Measurements from ENCODE around the gene FAM3C.

Gene FAM3C

GRCh38 chr7:121379930-121380329, 16.2 kb downstream of the FAM3C start:
- no peak for DNase-seq (ENCODE audit: low read depth, low spot score)

- DNase-seq (ENCODE audit: low read depth, low spot score) = no peak
These were observed 19.1 kb downstream of the FAM3C start for GRCh38 chr7:121376979-121377378.

DNA sequence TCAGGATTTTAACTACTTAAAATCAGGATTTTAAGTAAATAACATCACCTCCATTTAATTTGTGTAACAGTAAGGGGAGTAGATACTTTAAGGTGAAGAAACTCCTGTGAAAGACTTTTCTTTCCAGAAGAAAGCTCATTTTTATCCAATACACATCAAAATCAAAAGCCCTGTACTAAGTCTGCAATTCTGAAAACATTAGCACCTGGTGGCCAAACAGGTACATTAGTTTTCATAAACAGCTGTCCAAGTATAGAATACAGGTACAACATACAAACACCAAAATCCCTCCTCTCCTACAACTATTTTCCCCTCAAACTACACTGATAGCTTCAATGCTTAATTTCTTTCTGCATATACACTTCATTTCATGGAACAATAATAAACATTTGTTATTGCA, 22.9 kb downstream of the FAM3C start:
- DNase-seq (ENCODE audit: low read depth, low spot score) = no peak

- DNase-seq (ENCODE audit: low read depth, low spot score) = no peak
These were observed 23.6 kb downstream of the FAM3C start for GRCh38 chr7:121372376-121373010.

DNA sequence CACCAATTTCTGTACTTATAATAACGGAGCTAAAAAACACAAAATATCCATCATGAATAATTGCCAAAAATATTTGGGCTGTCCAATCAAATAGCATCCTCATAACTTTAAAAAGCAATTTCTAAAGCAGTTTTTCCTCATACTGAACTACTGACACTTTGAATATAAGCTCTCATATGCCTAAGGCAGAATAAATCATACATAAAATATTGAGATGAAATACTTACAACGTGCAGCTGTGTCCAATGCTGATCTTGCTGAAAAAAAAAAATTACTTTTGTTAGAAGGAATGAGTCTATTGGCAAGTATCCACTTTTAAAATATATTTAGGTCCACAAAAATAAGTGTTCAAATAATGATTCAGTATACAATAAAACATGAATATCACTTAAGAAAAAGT, 24.2 kb downstream of the FAM3C start:
- no peak for DNase-seq (ENCODE audit: low read depth, low spot score)

DNA sequence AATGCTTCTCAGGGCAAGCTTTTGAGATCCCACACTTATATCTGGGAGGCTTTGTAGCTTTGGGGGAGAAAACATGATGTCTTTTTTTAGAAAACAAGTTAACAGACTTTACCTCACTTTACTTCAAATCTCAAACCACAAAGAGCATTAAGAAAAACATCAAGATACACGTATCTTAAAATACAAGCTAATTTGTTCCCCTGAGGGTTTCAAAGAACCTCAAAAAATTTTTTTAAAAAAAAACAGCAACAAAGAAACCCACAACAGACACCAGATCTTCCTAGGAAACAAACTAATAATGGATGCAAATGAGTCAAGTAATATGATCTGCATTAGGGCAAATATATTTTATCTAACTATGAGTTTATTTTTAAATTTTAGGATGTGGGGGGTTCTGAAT, 24.7 kb downstream of the FAM3C start:
- no peak for DNase-seq (ENCODE audit: low read depth, low spot score)

GRCh38 chr7:121369462-121369861, 26.6 kb downstream of the FAM3C start:
- no peak for DNase-seq (ENCODE audit: low read depth, low spot score)

- no peak for DNase-seq (ENCODE audit: low read depth, low spot score)
These were observed 29.2 kb downstream of the FAM3C start for GRCh38 chr7:121366852-121367431.

GRCh38 chr7:121360564-121360963, 35.5 kb downstream of the FAM3C start:
- DNase-seq (ENCODE audit: low read depth, low spot score) = no peak

DNA sequence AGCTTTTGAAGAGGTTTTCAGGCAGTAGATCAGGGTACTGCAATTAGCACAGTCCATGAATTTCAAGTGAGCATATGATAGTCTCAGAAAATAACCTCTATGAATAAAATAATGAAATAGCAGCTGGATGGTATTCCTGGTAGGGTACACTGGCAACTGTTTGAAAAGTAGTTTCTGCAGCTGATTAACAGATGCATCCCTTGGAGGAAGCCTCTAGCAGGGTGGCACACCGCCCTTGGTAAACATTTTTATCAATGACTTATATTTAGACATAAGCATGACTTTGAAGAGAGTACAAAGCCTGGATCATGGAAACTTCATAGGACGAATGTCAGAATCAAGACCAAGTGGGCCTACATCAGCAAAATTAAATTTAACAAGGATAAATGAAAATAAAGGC, 40.5 kb downstream of the FAM3C start:
- DNase-seq (ENCODE audit: low read depth, low spot score) = no peak

DNA sequence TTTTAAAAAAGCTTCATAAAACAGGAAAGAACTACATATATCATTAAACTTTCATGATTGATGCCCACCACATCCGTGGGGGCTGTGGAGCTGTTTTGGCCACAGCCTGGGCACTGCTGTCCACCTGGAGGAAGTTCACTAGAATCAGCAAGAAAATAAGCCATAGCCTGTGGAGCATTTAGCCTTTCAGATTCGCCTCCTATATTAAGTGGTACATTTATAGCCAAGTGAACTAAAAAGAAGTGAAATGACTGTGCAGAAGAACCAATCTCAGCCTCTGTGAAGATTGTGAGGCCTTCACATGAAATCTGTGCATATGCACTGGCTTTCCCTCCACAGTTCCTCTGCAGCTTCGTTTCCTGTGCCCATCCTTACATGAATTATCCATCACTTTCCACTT, 43.8 kb downstream of the FAM3C start:
- DNase-seq (ENCODE audit: low read depth, low spot score) = no peak

DNA sequence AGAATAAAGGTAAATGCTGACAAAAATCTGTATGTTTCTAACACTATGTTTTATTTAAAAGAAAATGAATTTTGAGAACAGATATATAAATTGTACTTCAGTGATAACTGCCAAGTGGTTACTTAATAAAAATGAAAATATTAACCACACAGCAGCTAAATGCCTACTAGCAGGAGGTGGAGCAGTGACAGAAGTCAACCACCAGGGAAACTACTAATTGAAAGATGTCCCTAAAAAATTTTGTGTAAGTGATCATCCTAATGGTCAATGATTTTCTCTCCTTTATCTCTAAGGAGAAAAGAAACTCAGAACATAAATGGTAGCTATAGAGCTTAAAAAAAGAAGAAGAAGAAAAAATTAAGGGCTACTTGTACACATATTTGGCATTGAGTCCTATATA, 44.4 kb downstream of the FAM3C start:
- DNase-seq (ENCODE audit: low read depth, low spot score) = no peak

GRCh38 chr7:121344497-121344896, 51.6 kb downstream of the FAM3C start:
- no peak for DNase-seq (ENCODE audit: low read depth, low spot score)

DNA sequence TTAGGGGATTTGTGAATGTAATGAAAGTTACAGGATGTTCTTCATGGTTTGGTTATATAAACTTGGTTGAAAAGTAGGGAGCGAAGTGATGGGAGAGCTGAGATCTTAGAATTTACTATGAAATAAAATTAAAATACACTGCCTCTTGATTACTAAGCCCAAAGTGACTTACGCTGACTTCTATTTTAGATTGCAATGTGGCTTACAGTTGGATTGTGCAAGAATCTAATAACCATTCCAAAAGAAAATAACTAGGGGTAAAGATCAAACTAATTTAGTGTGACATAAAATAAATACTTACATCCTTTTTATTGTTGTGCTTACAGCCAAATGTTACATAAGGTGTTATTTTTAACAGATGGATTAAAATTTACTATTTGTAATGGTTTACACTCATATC, 52.0 kb downstream of the FAM3C start:
- no peak for DNase-seq (ENCODE audit: low read depth, low spot score)

GRCh38 chr7:121343302-121343701, 52.8 kb downstream of the FAM3C start:
- DNase-seq (ENCODE audit: low read depth, low spot score) = no peak

GRCh38 chr7:121342631-121343030, 53.5 kb downstream of the FAM3C start:
- no peak for DNase-seq (ENCODE audit: low read depth, low spot score)

DNA sequence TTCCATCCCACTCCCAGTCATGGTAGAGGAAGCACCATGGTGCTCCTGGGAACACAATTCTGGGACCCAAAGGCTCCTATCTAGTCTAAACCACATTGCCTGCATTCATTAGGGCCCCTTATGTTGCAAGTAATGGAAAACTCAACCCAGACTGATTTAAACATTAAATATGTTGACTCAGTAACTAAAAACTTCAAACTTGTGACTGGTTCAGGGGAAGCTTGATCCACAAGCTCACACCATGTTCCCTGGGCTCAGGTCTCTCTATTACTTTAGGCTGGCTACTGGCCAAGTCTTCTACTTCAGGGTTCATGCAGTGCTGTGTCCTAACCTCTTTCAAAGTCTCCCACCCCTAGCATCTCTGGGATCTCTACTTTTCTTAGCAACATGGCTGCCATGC, 54.2 kb downstream of the FAM3C start:
- no peak for DNase-seq (ENCODE audit: low read depth, low spot score)

DNA sequence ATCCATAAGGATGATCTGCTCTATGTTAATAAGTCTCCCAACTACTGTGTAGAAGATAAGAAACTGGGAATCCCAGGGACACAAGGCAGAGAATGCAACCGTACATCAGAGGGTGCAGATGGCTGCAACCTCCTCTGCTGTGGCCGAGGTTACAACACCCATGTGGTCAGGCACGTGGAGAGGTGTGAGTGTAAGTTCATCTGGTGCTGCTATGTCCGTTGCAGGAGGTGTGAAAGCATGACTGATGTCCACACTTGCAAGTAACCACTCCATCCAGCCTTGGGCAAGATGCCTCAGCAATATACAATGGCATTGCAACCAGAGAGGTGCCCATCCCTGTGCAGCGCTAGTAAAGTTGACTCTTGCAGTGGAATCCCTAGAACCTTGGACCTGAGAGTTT, 57.0 kb downstream of the FAM3C start:
- no peak for DNase-seq (ENCODE audit: low read depth, low spot score)

DNA sequence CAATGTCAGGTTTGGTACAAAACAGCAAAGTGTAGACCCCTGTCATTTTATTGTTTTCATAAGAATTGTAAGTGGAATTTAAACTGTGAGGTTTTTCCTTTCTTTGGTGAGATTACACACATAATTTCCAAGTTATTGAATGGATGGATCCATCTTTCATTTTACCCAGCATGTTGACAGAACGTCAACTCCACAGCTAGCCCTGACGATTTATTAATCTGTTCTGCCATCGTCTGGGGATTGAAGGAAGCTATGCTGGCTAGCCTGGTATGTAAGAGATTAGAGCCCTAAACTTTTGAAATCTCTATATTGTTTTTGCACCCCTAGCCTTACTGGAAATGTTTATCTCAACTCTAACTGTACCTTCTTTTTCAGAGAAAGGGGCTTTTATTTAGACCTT, 58.7 kb downstream of the FAM3C start:
- DNase-seq (ENCODE audit: low read depth, low spot score) = no peak

GRCh38 chr7:121336579-121336978, 59.5 kb downstream of the FAM3C start:
- DNase-seq (ENCODE audit: low read depth, low spot score) = no peak

GRCh38 chr7:121334875-121335648, 61.0 kb downstream of the FAM3C start:
- DNase-seq (ENCODE audit: low read depth, low spot score) = no peak

GRCh38 chr7:121334376-121334775, 61.7 kb downstream of the FAM3C start:
- no peak for DNase-seq (ENCODE audit: low read depth, low spot score)

GRCh38 chr7:121331574-121331973, 64.5 kb downstream of the FAM3C start:
- DNase-seq (ENCODE audit: low read depth, low spot score) = no peak

All from activated CD4-positive, CD25-positive, alpha-beta regulatory T cell treated with anti-CD3 and anti-CD28 coated beads, Interleukin-2, amount 50 U/mL, for 16 hours (primary cell).